Measurements from ENCODE around the gene SP6.

SP6 gene

DNA sequence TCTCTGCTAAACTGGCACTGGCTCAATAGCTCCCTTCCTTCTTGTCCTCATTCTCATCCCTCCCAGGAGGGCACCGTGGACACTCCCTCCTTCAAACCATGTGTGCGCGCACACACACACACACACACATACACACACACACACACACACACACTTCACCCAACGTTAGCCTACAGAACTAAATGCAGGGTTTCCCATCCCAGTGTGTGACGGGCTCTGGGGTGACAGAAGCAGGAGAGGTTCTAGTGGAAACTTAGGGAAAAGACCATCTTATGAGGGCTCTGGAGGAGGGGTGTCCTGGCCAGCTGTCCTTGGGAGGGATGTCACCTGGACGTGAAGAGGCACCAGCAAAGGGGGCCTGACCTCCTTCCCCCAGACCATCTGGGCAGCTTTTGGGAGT, 49.1 kb downstream of the SP6 start:
- TF ChIP-seq CTCF (IDR thresholded peaks at IDR 0.05; ENCODE audit: control extremely low read depth, extremely low read depth, low read depth, missing control alignments) = no peak
- DNase-seq (ENCODE audit: extremely low spot score) = no peak
- ChIA-PET CTCF (interaction anchor here (0.7 to 3.1 kb wide), 17 partner anchors 12 to 151 kb away, joined by 3 to 16 read pairs (median 4); partner anchors contain the start of genes KPNB1 and TBX21), POLR2A (no interaction called here)

DNA sequence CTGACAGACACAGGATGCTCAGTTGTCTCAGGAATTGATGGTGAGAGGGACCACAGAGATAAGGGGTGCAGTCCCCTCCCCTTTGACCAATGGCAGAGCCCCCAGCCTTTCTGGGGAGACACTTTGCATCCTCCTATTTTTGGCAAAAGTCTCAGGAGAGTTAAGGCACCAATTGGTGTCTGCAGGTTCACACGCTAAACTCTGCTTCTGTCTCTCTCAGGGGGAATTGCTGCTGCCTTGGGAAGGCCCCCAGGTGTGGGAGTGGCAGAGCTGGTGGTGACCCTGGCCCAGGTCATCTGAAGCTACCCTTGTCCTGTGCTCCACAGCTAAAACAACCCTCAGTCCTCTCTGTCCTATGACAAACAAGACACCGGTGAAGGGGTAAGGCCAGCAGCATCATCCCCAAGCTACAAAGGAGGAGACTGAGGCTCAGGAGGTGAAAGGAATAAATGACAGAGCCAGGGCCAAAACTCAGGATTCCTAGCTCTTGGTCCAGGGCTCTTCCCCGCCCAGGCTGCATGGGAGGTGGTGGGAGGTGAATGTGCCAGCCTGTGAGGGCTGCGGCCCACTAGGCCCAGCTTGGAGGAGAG, 49.7 kb downstream of the SP6 start:
- ChIA-PET POLR2A (no interaction called here), CTCF (interaction anchor here (0.7 to 3.1 kb wide), 18 partner anchors 13 to 151 kb away, joined by 3 to 16 read pairs (median 4); partner anchors contain the start of genes KPNB1 and TBX21)
- no peak for DNase-seq (ENCODE audit: extremely low spot score)
- no peak for TF ChIP-seq CTCF (IDR thresholded peaks at IDR 0.05; ENCODE audit: control extremely low read depth, extremely low read depth, low read depth, missing control alignments)

- CTCF ChIA-PET = interaction anchor here (1.2 to 3.1 kb wide), 6 partner anchors 18 to 136 kb away, joined by 3 to 16 read pairs (median 8); no protein-coding TSS in a partner anchor
- no peak for DNase-seq (ENCODE audit: extremely low spot score)
- POLR2A ChIA-PET = no interaction called here
- no peak for TF ChIP-seq CTCF (IDR thresholded peaks at IDR 0.05; ENCODE audit: control extremely low read depth, extremely low read depth, low read depth, missing control alignments)
Observed at GRCh38 chr17:47800686-47801085, 50.3 kb downstream of the SP6 start.

DNA sequence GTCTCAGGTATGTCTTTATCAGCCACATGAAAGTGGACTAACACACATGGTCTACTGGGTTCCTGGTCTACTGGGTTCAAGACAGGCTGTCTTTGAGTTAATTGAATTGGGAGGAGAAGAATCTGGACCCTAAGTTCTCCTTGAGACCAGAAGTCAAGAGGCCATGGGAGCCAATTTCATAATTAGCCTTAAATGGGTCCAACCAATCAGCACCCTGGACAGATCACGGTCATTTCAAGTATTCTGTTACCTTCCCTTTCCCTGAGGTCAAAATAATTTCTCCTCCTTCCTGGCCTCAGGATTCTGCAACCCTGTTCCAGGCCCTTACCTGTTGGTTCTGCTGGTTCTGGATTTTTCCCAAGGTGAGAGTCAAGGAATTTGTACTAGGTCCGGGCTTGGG, 53.2 kb downstream of the SP6 start:
- no peak for TF ChIP-seq CTCF (IDR thresholded peaks at IDR 0.05; ENCODE audit: control extremely low read depth, extremely low read depth, low read depth, missing control alignments)
- POLR2A ChIA-PET = no interaction called here
- DNase-seq (ENCODE audit: extremely low spot score) = no peak
- CTCF ChIA-PET = interaction anchor here (1.0 to 1.4 kb wide), 3 partner anchors 8 to 99 kb away, joined by 3 to 6 read pairs (median 5); no protein-coding TSS in a partner anchor

Data from GM10248 (cell line).